HUES64 (cell line): Measurements from ENCODE around the gene MAP6D1. TPM values are rescaled to one million over a fixed set of nuclear protein-coding genes. Genes with fewer than 3 reads are reported as not detected.

Experiments used
- H3K27ac ChIP-seq: 2 replicates; pipeline ENCODE4 v1.7.0; 2013; ENCODE audit warnings: low read depth, low read length, inconsistent platforms
- H3K27me3 ChIP-seq: 2 replicates; pipeline ENCODE4 v1.6.1; 2013; ENCODE audit warnings: mild to moderate bottlenecking, low read length; ENCODE audit not compliant: insufficient read depth
- H3K36me3 ChIP-seq: 2 replicates; pipeline ENCODE4 v1.6.1; 2013; ENCODE audit warnings: mild to moderate bottlenecking, low read length; ENCODE audit not compliant: insufficient read depth
- H3K4me1 ChIP-seq: 2 replicates; pipeline ENCODE4 v1.6.1; 2013; ENCODE audit warnings: mild to moderate bottlenecking, low read length, moderate library complexity; ENCODE audit not compliant: insufficient read depth
- H3K4me3 ChIP-seq: 2 replicates; pipeline ENCODE4 v1.5.1; 2013; ENCODE audit warnings: mild to moderate bottlenecking, low read length, moderate library complexity
- H3K9ac ChIP-seq: 2 replicates; pipeline ENCODE4 v1.6.1; 2013; ENCODE audit warnings: mild to moderate bottlenecking, low read depth, low read length
- H3K9me3 ChIP-seq: 2 replicates; pipeline ENCODE4 v1.6.1; 2013; ENCODE audit warnings: low read depth, low read length; ENCODE audit not compliant: insufficient read depth
- WGBS: fragments of 150-250, 120-280 bp; methylation state at CpG from one replicate; pipeline ENCODE4 v1.1.7; 2013; ENCODE audit warnings: missing lambda C conversion rate; 5-methylcytosine and 5-hydroxymethylcytosine counted together
- polyA plus RNA-seq, 2 experiments: library from polyadenylated mRNA; stranded (reverse); fragments of 50-300 nt; gene quantifications; one replicate each; pipeline ENCODE4 v1.2.3, GENCODE V29; 2013

The MAP6D1 gene
- 3.2 TPM for polyA plus RNA-seq (2013, experiment 1 of 2)
- 5.1 TPM for polyA plus RNA-seq (2013, experiment 2 of 2)

DNA sequence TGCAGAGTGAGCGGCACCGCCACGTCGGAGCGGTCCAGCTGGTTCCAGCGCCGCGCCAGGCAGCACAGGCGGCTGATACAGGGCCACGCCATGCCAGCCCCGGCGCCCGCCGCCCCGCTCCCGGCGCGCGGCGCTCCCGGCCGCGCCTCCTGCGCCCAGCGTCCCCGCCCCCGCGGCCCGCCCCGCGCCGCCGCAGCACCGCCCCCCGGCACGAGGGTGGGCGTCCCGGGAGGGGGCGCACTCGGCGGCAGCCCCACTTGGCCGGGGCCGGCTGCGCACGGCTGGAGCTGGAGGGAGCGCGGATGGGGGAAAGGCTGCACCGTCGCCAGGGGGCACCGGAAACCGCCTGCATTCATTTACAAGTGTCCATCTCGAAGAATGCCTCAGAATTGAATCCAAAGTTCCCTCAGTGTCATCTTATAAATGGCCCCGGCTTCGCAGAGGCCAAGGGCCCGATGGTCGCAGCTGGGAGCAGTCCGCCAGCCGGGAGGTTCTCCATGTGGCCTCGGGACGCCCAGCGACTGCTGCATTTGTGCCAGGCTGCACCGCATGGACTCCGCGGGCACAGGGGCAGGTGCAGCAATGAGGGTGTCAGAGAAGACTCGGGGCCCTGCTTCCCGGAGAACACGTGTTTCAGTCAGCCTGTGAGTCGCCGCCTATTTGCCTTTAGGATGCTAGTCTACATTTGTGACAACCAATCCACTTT is at the start of gene MAP6D1:
TSS of gene MAP6D1 (minus strand) at position 122 of the 706 bp plus-strand sequence. CDS start at position 92, 30 bp downstream.
- H3K9me3 ChIP-seq, result no peaks in the 10 kb centered on the region
- H3K4me3 ChIP-seq, result peak within 1 kb of the TSS; percentile 75
- H3K27me3 ChIP-seq, result peaks cover 14% of the 10 kb centered on the region
- peaks cover 23% of the 10 kb centered on the region for H3K36me3 ChIP-seq
- H3K27ac ChIP-seq, result peak within 1 kb of the TSS; percentile 53; the same call in 1 of the 2 replicates
- H3K4me1 ChIP-seq, result peaks cover 15% of the 10 kb centered on the region; the same call in 1 of the 2 replicates
- peak within 1 kb of the TSS; percentile 70 for H3K9ac ChIP-seq
- 8% methylated on average over 69 of the region's 69 CpGs for WGBS

DNA sequence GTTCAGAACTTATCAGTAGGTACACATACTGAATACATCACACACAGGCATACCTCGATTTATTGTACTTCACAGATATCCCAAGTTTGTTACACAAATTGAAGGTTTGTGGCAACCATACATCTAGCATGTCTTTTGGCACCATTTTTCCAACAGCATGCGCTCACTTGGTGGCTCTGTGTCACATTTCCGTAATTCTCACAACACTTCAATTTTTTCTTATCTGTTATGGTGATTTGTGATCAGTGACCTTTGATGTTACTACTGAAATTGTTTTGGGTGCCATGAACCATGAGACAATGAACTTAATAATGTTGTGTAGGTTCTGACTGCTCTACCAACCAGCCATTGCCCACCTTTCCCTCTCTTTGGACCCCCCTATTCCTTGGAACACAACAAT is 48.5 kb upstream of the MAP6D1 start:
- Histone ChIP-seq H3K9me3 (no peaks in the 10 kb centered on the region), H3K9ac (no peak overlapping the region), H3K4me3 (no peak overlapping the region), H3K36me3 (peaks cover 10% of the 10 kb centered on the region; the same call in 1 of the 2 replicates), H3K27ac (no peak overlapping the region), H3K27me3 (no peaks in the 10 kb centered on the region), H3K4me1 (peaks cover 2% of the 10 kb centered on the region; the same call in 1 of the 2 replicates)
- WGBS, result 96% methylated on average over 3 of the region's 3 CpGs

DNA sequence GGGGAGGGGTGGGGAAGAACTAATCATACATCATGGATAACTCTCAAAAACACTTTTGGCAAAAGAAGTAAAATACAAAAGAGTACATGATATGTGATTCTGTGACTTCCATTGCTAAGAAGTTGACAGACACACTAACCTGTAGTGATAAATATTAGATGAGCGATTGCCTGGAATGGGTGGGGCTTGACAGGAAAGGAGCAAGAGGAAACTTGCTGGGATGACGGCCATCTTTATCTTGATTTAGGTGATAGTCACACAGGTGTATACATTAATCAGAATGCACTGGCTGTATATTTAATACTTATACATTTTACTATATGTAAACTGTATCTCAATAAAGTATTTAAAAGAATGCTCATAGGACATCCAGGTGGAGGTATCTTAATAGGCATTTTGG is 46.2 kb upstream of the MAP6D1 start:
- no peak overlapping the region for H3K27ac ChIP-seq
- no peak overlapping the region for H3K9ac ChIP-seq
- H3K9me3 ChIP-seq, result no peaks in the 10 kb centered on the region
- WGBS, result 98% methylated on average over 2 of the region's 2 CpGs
- H3K4me1 ChIP-seq, result no peaks in the 10 kb centered on the region
- no peaks in the 10 kb centered on the region for H3K27me3 ChIP-seq
- no peak overlapping the region for H3K4me3 ChIP-seq
- peaks cover 12% of the 10 kb centered on the region for H3K36me3 ChIP-seq

DNA sequence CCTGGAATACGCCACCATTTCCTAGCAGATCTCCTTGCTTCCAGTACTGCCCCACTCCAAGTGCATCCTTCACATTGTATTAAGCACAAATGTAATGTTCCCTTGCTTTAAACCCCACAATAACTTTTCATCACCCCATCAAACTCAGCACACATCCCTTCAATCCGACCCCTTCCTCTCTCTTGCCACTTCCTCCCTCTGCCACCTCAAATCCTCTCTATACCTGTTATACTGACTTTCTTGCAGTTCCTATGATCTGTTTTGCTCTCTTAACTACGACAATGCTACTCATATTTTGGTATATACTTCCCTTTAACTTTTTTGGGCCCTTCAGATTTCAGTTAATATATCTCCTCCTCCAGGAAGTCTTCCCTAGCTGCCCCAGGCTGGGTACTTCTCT is 45.2 kb upstream of the MAP6D1 start:
- WGBS, result 92% methylated on average over 3 of the region's 3 CpGs

DNA sequence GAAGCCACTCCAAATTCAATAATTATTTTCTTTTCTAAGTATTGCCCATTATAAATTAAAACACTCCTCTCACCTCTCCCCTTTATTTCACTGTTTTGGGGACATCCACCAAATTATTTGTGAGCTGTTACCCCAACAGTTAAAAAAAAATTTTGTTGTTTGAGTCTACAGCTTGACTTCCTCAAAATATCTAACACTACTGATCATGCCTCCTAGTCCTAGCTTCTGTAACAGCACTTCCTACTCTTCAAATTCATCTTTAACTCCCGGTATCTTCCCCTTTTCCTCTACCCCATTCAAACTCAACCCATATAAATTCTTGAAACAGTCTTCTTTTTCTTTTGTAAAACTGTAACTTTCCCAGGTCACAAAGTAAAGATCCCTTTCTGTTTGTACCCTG is 43.4 kb upstream of the MAP6D1 start:
- no peak overlapping the region for H3K9ac ChIP-seq
- H3K4me3 ChIP-seq, result no peak overlapping the region
- H3K9me3 ChIP-seq, result 0 out of 2 replicates have a peak, but pooled peaks cover 3% of the 10 kb centered on the region
- 95% methylated on average over 1 of the region's 1 CpG for WGBS
- no peaks in the 10 kb centered on the region for H3K27me3 ChIP-seq
- peaks cover 36% of the 10 kb centered on the region for H3K36me3 ChIP-seq
- no peak overlapping the region for H3K27ac ChIP-seq
- no peaks in the 10 kb centered on the region for H3K4me1 ChIP-seq

More for the DNA sequence above, 45.2 kb upstream of the MAP6D1 start:
- H3K36me3 ChIP-seq, result peaks cover 22% of the 10 kb centered on the region
- no peaks in the 10 kb centered on the region for H3K4me1 ChIP-seq
- H3K9me3 ChIP-seq, result 0 out of 2 replicates have a peak, but pooled peaks cover 2% of the 10 kb centered on the region
- no peak overlapping the region for H3K9ac ChIP-seq
- no peaks in the 10 kb centered on the region for H3K27me3 ChIP-seq
- H3K27ac ChIP-seq, result no peak overlapping the region
- no peak overlapping the region for H3K4me3 ChIP-seq

DNA sequence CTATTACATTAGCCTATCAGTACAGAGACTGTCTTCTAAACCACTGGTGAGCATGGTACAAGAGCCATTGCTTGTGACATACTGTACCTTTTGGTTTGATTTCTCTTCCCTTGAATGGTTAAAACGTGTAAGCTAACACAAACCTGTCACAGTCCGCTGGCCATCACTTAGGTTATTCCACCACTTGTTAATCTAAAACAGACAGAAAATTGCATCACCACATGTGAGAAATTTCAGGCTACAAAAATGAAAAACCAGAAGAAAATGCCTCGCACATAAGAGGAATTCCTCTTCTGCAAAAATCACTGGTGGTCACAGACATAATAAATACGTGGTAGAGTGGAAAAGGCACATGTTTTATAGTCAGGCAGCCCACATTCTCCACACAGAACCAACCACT is 37.2 kb upstream of the MAP6D1 start:
- H3K36me3 ChIP-seq, result peaks cover 88% of the 10 kb centered on the region
- H3K4me1 ChIP-seq, result no peaks in the 10 kb centered on the region
- H3K27ac ChIP-seq, result no peak overlapping the region
- H3K9me3 ChIP-seq, result 0 out of 2 replicates have a peak, but pooled peaks cover 3% of the 10 kb centered on the region
- no peak overlapping the region for H3K4me3 ChIP-seq
- WGBS, result 94% methylated on average over 4 of the region's 4 CpGs
- no peak overlapping the region for H3K9ac ChIP-seq
- H3K27me3 ChIP-seq, result no peaks in the 10 kb centered on the region

DNA sequence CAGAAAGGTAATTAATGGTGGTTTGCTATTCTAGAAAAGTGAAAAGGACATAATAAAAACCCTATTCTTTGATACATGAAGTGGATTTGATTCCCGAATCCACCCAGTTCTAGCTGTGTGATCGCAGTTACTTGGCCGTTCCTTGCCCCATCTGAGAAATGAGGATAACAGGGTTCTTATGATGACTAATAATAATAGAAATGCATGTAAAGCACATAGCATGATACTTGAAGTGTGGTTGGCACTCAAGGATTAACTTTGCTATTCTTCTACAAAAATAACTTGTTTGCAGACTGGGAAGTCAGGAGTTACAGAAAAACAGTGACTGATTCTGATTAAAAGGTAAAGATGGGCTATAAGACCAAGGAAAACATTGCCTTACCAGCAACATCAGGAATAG is 32.5 kb upstream of the MAP6D1 start:
- no peaks in the 10 kb centered on the region for H3K9me3 ChIP-seq
- no peaks in the 10 kb centered on the region for H3K4me1 ChIP-seq
- no peak overlapping the region for H3K27ac ChIP-seq
- H3K9ac ChIP-seq, result no peak overlapping the region
- peaks cover 82% of the 10 kb centered on the region for H3K36me3 ChIP-seq
- WGBS, result 97% methylated on average over 3 of the region's 3 CpGs
- H3K4me3 ChIP-seq, result no peak overlapping the region
- no peaks in the 10 kb centered on the region for H3K27me3 ChIP-seq

DNA sequence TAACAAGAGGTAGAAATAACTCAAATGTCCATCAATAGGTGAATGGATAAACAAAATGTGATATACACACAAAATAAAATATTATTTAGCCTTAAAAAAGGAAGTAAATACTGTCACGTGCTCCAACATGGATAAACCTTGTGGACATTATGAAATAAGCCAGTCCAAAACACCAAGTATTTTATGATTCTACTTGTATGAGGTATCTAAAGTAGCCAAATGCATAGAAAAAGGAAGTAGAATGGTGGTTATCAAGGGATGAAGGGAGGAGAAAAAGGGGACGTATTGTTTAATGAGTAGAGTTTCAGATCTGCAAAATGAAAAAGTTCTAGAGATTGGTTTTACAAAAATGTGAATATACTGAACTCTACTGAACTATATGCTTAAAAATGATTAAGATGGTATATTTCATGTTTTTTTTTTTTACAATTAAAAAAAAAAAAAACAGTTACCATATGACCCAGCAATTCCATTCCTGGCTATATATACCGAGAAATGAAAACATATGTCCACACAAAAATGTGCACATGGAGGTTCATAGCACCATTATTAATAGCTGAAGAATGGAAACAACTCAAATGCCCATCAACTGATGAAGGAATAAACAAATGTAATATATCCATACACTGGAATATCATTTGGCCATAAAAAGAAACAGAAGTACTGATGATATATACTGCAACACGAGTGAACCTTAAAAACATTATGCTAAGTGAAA is 29.1 kb upstream of the MAP6D1 start:
- no peaks in the 10 kb centered on the region for H3K4me1 ChIP-seq
- WGBS, result 90% methylated on average over 4 of the region's 4 CpGs
- H3K36me3 ChIP-seq, result peaks cover 79% of the 10 kb centered on the region

DNA sequence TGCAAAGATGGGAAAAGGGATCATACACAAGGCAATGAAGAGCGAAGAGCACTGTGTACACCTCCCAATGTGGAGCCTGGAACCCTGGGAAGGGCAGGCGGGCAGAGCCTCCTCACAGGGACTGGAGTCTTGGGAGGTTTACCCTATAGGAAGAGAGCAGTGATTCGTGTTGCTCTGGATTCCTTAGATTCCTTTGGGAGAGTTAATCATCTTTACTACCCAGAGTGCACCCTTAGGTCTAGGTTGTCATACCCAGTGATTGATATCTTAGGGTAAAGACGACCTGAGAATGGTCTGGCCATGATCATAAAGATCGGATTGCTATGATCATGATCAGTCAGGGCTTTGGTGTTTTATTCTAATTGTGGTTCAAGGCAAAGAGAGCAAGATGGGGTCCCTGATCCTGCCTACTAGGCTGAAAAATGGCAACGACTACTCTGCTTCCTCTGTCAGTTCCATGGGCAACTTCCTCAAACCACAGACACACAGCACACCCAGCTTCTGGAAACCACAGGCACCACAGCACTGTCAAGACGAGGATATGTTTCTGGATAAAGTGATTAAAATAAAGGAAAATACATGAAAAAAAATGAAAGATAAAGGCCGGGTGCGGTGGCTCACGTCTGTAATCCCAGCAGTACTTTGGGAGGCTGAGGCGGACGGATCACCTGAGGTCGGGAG is 20.4 kb upstream of the MAP6D1 start:
- H3K27me3 ChIP-seq, result no peaks in the 10 kb centered on the region
- 93% methylated on average over 13 of the region's 13 CpGs for WGBS
- H3K4me3 ChIP-seq, result no peak overlapping the region
- H3K9ac ChIP-seq, result no peak overlapping the region
- no peaks in the 10 kb centered on the region for H3K4me1 ChIP-seq
- peaks cover 91% of the 10 kb centered on the region for H3K36me3 ChIP-seq
- no peaks in the 10 kb centered on the region for H3K9me3 ChIP-seq
- no peak overlapping the region for H3K27ac ChIP-seq

More for the DNA sequence above, 29.1 kb upstream of the MAP6D1 start:
- Histone ChIP-seq H3K9me3 (no peaks in the 10 kb centered on the region), H3K4me3 (no peak overlapping the region), H3K9ac (no peak overlapping the region), H3K27ac (no peak overlapping the region), H3K27me3 (no peaks in the 10 kb centered on the region)

DNA sequence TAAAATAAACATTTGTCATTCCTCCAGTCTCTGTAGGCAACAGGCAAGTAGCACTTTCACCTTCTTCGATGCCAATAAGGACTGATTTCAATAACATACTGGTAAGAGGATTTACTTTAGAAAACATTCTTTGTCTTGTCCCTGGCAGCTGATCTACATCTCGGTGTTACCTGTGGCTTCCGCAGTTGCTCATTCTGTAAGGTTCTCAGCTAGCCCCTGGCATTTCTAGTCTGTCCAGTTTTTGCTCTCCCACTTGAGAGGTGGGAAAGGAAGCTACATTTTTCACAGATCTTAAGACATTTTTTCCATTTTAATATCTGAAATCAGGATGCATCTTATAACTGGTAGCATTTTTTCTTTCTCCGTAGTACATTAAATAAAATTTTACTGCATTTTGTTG is 19.7 kb upstream of the MAP6D1 start:
- WGBS, result 96% methylated on average over 4 of the region's 4 CpGs
- no peaks in the 10 kb centered on the region for H3K27me3 ChIP-seq
- no peak overlapping the region for H3K9ac ChIP-seq
- no peaks in the 10 kb centered on the region for H3K9me3 ChIP-seq
- no peak overlapping the region for H3K4me3 ChIP-seq
- peaks cover 92% of the 10 kb centered on the region for H3K36me3 ChIP-seq
- H3K4me1 ChIP-seq, result no peaks in the 10 kb centered on the region
- no peak overlapping the region for H3K27ac ChIP-seq

DNA sequence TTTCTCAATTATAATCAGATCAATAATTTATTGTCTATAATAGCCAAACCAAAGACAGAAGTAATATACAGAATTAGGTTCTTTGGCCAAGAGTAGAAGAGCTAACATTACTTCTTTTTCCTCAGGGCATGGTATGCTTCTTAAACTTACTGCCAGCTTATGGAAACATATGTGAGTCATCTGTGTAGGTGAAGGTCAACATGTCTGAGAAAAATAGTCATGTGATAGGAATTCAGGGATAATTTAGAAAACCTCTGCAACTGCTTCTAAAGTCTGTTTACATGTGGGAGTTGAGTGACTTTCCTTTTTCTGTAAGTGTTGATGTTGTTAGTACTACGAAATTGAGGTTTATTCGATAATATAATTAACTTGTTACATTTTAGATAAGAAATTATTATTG is 19.2 kb upstream of the MAP6D1 start:
- Histone ChIP-seq H3K27me3 (no peaks in the 10 kb centered on the region), H3K4me1 (no peaks in the 10 kb centered on the region), H3K9me3 (no peaks in the 10 kb centered on the region), H3K27ac (no peak overlapping the region), H3K36me3 (peaks cover 92% of the 10 kb centered on the region), H3K9ac (no peak overlapping the region), H3K4me3 (no peak overlapping the region)
- no CpG with 5 or more reads among the region's 2 CpGs for WGBS
